ENCODE results near the gene PLEKHB2.

The PLEKHB2 gene

DNA sequence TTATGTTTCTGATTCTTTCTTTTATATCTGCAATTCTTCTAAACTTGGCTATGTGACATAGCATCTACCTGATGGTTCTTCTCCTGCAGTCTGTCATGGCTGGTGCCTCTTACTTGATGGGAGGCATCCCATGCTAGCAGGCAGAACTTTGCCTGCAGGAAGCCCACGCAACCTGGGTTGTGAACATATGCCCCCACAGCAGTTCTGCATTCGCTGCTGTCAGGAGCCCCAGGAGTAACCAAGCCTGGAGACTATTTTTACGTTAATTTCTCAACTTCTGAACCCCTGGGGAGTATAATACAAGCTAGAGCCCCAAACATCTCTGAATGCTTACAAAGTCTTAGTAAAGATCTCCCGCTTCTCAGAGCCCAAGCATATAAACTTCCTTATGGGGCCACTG, 23.9 kb upstream of the PLEKHB2 start:
- H2AFZ ChIP-seq (ENCODE audit: low read length), result no peak overlapping the region
- no peak overlapping the region for H3K27ac ChIP-seq (ENCODE audit: low read length)
- peaks cover 30% of the 10 kb centered on the region for H4K20me1 ChIP-seq (ENCODE audit: insufficient read depth, low read length)
- H3K9ac ChIP-seq (ENCODE audit: low read length), result no peak overlapping the region
- H3K79me2 ChIP-seq (ENCODE audit: low read length), result peaks cover 96% of the 10 kb centered on the region
- no peak overlapping the region for H3K4me3 ChIP-seq (ENCODE audit: low read length)
- no peak for DNase-seq
- no peaks in the 10 kb centered on the region for H3K9me2 ChIP-seq (replicated peaks; ENCODE audit: insufficient read depth, low read length)
- TF ChIP-seq, protein P1, sequence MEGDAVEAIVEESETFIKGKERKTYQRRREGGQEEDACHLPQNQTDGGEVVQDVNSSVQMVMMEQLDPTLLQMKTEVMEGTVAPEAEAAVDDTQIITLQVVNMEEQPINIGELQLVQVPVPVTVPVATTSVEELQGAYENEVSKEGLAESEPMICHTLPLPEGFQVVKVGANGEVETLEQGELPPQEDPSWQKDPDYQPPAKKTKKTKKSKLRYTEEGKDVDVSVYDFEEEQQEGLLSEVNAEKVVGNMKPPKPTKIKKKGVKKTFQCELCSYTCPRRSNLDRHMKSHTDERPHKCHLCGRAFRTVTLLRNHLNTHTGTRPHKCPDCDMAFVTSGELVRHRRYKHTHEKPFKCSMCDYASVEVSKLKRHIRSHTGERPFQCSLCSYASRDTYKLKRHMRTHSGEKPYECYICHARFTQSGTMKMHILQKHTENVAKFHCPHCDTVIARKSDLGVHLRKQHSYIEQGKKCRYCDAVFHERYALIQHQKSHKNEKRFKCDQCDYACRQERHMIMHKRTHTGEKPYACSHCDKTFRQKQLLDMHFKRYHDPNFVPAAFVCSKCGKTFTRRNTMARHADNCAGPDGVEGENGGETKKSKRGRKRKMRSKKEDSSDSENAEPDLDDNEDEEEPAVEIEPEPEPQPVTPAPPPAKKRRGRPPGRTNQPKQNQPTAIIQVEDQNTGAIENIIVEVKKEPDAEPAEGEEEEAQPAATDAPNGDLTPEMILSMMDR (IDR thresholded peaks at IDR 0.05; ENCODE audit: low read length), result no peak
- TF ChIP-seq EZH2 (optimal IDR thresholded peaks at IDR 0.05; ENCODE audit: low read depth, low read length) (no peak), EZH2phosphoT487 (IDR thresholded peaks at IDR 0.05; ENCODE audit: low read length) (no peak)
- H3F3A ChIP-seq (ENCODE audit: insufficient read depth, low read length), result no peaks in the 10 kb centered on the region
- no peaks in the 10 kb centered on the region for H3K9me3 ChIP-seq (replicated peaks; ENCODE audit: insufficient read depth, low read length)
- no peaks in the 10 kb centered on the region for H3K4me1 ChIP-seq (ENCODE audit: low read length)
- peaks cover 27% of the 10 kb centered on the region for H3K36me3 ChIP-seq (replicated peaks; ENCODE audit: insufficient read depth, low read length)
- H3K4me2 ChIP-seq (ENCODE audit: low read depth, low read length), result no peak overlapping the region
- H3K27me3 ChIP-seq (replicated peaks; ENCODE audit: insufficient read depth, low read length), result no peaks in the 10 kb centered on the region

DNA sequence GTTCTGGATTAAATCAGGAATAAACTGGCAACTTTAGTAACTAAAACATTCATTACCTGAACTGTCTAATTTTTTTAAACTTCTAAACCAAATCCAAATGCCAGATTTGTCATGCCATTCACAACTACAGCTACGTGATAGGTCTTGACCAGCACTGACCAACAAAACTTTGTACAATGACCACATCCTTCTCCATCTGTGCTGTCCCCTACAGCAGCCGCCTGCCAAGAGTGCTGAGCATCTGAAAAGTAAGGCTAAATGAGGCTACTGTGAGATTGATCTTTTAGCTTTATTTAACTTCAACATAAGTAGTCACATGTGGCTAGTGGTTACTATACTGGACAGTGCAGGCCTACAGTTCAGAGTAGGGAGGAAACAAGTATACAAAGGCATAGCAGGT, 19.5 kb upstream of the PLEKHB2 start:
- TF ChIP-seq EZH2phosphoT487 (IDR thresholded peaks at IDR 0.05; ENCODE audit: low read length) (no peak), EZH2 (optimal IDR thresholded peaks at IDR 0.05; ENCODE audit: low read depth, low read length) (no peak)
- TF ChIP-seq, protein P1 (IDR thresholded peaks at IDR 0.05; ENCODE audit: low read length), result no peak
- no peaks in the 10 kb centered on the region for H3K9me2 ChIP-seq (replicated peaks; ENCODE audit: insufficient read depth, low read length)

DNA sequence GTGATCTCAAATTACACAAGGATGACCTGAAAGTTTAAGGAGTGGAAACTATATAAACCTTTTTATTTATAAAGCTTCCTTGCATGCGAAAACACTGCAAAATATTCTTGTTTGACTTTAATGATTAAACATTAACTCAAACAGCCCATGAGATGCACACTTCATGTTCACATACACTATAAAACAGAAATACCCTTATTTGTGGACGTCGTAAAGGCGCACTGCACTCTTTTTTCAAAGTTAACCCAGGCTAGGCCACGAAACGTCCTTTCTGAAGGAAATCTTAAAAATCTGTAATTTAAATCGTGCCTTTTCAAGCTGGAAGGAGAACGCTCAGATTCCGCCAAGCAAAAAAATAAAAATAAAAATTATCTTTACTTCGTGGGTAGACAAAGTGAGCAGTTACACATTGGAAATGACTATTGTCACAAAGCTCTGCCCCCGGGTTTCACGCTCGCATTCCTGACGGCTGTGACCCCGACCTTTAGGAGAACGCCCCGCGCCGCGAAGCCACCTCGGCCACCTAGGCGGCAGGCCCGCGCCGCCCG, 12.6 kb upstream of the PLEKHB2 start:
- Histone ChIP-seq H3K4me2 (ENCODE audit: low read depth, low read length) (peak overlapping the region; percentile 51), H2AFZ (ENCODE audit: low read length) (no peak overlapping the region), H3K27me3 (replicated peaks; ENCODE audit: insufficient read depth, low read length) (no peaks in the 10 kb centered on the region), H3F3A (ENCODE audit: insufficient read depth, low read length) (peaks cover 17% of the 10 kb centered on the region; the same call in 1 of the 2 replicates), H3K79me2 (ENCODE audit: low read length) (peaks cover 53% of the 10 kb centered on the region), H3K9me3 (replicated peaks; ENCODE audit: insufficient read depth, low read length) (no peaks in the 10 kb centered on the region), H3K4me3 (ENCODE audit: low read length) (peak overlapping the region; percentile 60), H3K9ac (ENCODE audit: low read length) (peak overlapping the region; percentile 57), H3K27ac (ENCODE audit: low read length) (peak overlapping the region; percentile 42; the same call in 1 of the 2 replicates), H3K9me2 (replicated peaks; ENCODE audit: insufficient read depth, low read length) (no peaks in the 10 kb centered on the region), H4K20me1 (ENCODE audit: insufficient read depth, low read length) (no peaks in the 10 kb centered on the region; the same call in 1 of the 2 replicates), H3K36me3 (replicated peaks; ENCODE audit: insufficient read depth, low read length) (no peaks in the 10 kb centered on the region; the same call in 1 of the 2 replicates), H3K4me1 (ENCODE audit: low read length) (peaks cover 3% of the 10 kb centered on the region; the same call in 1 of the 2 replicates)
- DNase-seq, result no peak
- TF ChIP-seq EZH2phosphoT487 (IDR thresholded peaks at IDR 0.05; ENCODE audit: low read length), result no peak
- TF ChIP-seq, protein P1 (IDR thresholded peaks at IDR 0.05; ENCODE audit: low read length), result no peak
- TF ChIP-seq EZH2 (optimal IDR thresholded peaks at IDR 0.05; ENCODE audit: low read depth, low read length), result no peak

More for the DNA sequence above, 19.5 kb upstream of the PLEKHB2 start:
- Histone ChIP-seq H3K36me3 (replicated peaks; ENCODE audit: insufficient read depth, low read length) (peaks cover 18% of the 10 kb centered on the region), H3K4me2 (ENCODE audit: low read depth, low read length) (no peak overlapping the region), H3F3A (ENCODE audit: insufficient read depth, low read length) (no peaks in the 10 kb centered on the region), H2AFZ (ENCODE audit: low read length) (no peak overlapping the region), H3K4me1 (ENCODE audit: low read length) (no peaks in the 10 kb centered on the region), H4K20me1 (ENCODE audit: insufficient read depth, low read length) (peaks cover 33% of the 10 kb centered on the region), H3K4me3 (ENCODE audit: low read length) (no peak overlapping the region), H3K27ac (ENCODE audit: low read length) (no peak overlapping the region), H3K27me3 (replicated peaks; ENCODE audit: insufficient read depth, low read length) (no peaks in the 10 kb centered on the region), H3K9me3 (replicated peaks; ENCODE audit: insufficient read depth, low read length) (no peaks in the 10 kb centered on the region), H3K9ac (ENCODE audit: low read length) (no peak overlapping the region), H3K79me2 (ENCODE audit: low read length) (peaks cover 97% of the 10 kb centered on the region)
- DNase-seq, result no peak

Measured in MM.1S (cell line).